ENCODE results near the gene NUP153.
"Not testable (repeated sequence)": the region's sequence is repeated elsewhere in the genome, so short reads cannot be mapped to it uniquely, and the experiment has no call there.

NUP153 gene

DNA sequence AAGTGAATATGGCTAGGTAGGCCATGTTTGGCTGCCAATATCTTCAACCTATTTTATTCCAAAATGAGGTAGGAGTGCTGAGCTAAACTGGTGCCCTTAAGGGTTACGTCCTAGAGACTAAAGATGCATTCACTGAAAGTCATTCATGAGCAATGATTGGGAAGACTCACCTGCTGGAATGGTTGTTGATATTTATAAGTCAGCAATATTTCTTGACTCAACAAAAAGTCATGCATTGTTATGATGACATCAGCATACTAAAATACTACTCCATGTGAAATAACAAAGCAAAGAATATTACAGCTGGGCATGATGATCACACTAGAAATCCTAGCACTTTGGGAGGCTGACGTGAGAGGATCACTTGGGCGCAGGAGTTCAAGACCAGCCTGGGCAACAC lies 17.6 kb upstream of the NUP153 start:
- Mint-ChIP-seq H3K36me3 (ENCODE audit: low read depth) (no peaks in the 10 kb centered on the region), H3K9me3 (no peaks in the 10 kb centered on the region), H3K4me3 (no peak overlapping the region), H3K27ac (no peak overlapping the region), H3K27me3 (ENCODE audit: low read depth) (peaks cover 13% of the 10 kb centered on the region), H3K4me1 (ENCODE audit: low read depth) (no peaks in the 10 kb centered on the region)

DNA sequence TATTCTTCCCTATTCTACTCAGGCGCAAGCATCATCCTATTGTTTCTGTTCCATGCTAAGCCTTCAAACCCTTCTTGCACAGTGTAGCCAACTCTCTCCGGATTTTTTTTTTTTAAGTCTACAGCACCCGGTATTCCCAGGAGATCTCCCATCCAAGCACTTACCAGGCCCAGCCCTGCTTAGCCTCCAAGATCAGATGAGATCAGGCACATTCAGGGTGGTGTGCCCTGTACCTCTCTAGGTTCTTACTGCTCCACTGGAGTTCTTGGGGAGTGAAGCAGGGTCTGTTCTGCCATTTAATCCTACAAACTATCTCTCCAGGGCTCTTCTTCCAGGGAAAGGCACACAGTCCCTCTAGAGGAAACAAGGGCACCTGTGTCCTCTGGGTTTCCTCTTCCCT lies 14.9 kb upstream of the NUP153 start:
- no peak overlapping the region for H3K4me3 Mint-ChIP-seq
- no peak overlapping the region for H3K27ac Mint-ChIP-seq
- no peaks in the 10 kb centered on the region for H3K9me3 Mint-ChIP-seq
- no peaks in the 10 kb centered on the region for H3K4me1 Mint-ChIP-seq (ENCODE audit: low read depth)
- H3K27me3 Mint-ChIP-seq (ENCODE audit: low read depth): peaks cover 16% of the 10 kb centered on the region
- H3K36me3 Mint-ChIP-seq (ENCODE audit: low read depth): no peaks in the 10 kb centered on the region

DNA sequence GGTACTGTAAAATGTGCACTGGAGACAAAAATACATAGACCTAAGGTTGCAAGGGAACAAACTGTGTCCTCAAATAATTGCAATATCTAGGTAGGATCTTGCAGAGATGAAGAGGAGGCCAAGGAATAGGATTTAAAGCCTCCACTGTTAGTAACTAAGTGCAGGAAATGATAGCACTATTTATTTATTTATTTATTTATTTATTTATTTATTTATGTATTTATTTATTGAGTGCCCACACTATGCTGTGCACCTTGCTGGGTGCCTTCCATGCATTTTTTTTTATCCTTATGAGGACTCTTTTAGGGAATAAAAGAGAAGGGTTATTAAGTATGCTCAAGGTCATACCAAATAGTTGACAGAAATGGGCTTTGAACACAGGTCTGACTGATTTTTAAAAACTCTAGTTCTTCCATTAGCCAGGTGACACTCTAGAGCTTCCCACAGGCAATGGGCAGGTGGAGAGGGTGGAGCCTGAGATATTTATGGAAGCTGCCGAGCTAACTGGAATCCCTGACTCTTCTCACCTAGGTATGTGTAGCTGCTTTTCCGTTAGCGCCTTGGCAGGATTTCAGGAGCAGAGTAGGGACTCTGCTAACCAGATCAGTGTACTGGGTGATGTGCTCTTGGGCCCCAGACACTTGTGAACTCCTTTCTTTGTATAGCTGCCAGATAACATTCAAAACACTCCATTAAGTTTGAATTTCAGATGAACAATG lies 12.8 kb upstream of the NUP153 start:
- peaks cover 3% of the 10 kb centered on the region for H3K36me3 Mint-ChIP-seq (ENCODE audit: low read depth)
- peaks cover 9% of the 10 kb centered on the region for H3K4me1 Mint-ChIP-seq (ENCODE audit: low read depth)
- no peak overlapping the region for H3K27ac Mint-ChIP-seq
- H3K27me3 Mint-ChIP-seq (ENCODE audit: low read depth): peaks cover 16% of the 10 kb centered on the region
- no peak overlapping the region for H3K4me3 Mint-ChIP-seq
- H3K9me3 Mint-ChIP-seq: no peaks in the 10 kb centered on the region

DNA sequence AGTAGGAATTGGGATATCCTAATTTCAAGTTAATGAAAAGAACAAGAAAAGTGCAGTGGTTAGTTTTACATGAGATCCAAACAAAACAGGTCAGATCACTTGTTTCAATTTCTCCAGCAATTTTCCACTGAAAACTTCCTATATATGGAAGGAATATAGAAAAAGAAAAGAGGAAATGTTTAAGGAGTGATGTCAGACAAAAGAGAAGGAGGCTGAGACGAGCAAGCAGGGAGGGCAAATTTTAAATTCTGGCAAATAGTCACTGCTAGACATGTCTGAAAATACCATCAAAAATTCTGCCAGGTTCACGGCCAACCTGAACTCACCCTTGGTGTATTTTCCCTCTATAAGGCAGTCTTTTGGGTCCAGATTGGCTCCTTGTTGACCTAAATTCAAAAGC lies 9.5 kb upstream of the NUP153 start:
- H3K4me1 Mint-ChIP-seq (ENCODE audit: low read depth): peaks cover 19% of the 10 kb centered on the region
- H3K9me3 Mint-ChIP-seq: no peaks in the 10 kb centered on the region
- H3K4me3 Mint-ChIP-seq: no peak overlapping the region
- H3K27ac Mint-ChIP-seq: no peak overlapping the region
- H3K36me3 Mint-ChIP-seq (ENCODE audit: low read depth): peaks cover 3% of the 10 kb centered on the region
- H3K27me3 Mint-ChIP-seq (ENCODE audit: low read depth): peaks cover 7% of the 10 kb centered on the region

DNA sequence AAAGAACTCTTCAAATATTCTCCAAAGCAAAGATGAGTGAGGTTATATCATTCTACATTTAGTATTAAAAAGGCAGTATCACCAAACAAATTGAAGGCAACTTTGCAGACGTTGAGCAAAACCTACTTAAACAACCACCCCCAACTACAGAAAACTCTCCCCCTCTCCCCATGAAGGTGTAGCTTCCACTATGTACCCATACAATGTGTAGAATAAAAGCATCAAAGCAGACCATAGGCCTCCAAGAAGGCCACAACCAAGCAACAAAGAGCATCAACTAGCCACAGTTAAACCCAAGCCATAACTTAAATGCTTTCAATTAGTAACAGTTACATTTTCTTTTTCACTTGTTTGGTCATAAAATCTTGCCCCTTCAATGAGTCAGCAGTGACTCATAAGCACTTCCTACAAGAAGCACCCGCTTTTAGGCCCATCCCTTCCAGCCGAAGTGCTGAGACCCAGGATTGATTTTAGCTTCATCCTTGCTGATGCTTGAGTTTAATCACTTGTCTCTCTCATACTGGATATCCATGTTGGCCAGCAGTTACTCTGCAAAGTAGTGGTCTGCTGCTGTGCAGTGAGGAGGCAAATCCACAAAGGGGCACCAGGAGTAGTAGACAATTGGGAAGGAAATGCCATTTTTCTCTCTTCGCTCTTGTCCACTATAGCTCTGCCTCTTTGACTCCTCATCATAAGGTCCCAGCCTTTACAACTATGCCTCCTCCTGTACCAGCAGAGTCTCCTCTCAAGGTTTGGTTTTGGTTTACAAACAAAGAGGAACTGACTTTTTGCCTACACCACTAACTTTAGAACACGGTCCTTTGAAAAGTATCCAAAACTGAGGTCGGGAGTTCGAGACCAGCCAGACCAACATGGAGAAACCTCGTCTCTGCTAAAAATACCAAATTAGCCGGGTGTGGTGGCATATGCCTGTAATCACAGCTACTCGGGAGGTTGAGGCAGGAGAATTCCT lies 8.4 kb upstream of the NUP153 start:
- Mint-ChIP-seq H3K4me1 (ENCODE audit: low read depth) (peaks cover 19% of the 10 kb centered on the region), H3K36me3 (ENCODE audit: low read depth) (peaks cover 3% of the 10 kb centered on the region), H3K9me3 (no peaks in the 10 kb centered on the region), H3K4me3 (peak overlapping the region; percentile 75), H3K27me3 (ENCODE audit: low read depth) (peaks cover 7% of the 10 kb centered on the region), H3K27ac (peak overlapping the region; percentile 87)

DNA sequence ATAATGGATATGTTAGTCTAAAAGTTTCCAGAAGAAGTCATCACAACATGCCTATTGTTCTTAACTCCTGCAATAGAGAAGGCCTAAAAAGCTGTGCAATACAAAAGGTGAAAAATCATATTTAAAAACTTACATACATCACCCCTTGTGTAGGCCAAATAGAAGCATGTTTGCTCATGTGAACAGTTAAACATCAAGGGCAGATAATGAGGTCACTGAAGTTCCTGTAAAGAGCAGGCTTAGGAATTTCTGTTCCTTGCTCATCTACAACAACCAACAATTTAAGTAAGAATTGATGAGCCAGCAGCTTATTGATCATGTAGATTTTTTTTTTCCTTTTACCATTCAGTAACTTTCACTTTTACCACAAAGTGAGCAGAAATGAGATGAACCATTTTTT lies 7.5 kb upstream of the NUP153 start:
- H3K27ac Mint-ChIP-seq: no peak overlapping the region

DNA sequence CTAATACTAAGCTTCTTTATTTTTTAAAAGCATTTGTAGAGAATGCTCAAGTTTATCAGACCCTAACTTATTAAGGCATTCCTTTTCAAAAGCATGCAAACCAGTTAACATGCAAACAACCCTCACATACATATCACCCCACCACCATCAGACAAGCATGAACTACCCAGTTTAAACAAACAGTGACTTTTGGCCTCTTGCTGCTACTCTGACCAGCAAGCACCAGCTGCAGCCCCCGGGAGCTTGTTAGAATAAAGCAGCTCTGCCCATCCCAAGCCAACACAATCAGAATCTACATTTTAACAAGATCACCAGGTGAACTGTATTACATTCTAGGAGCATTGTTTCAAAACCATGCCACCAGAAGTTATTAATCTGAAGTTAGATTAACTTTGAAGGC lies 5.9 kb upstream of the NUP153 start:
- no peaks in the 10 kb centered on the region for H3K27me3 Mint-ChIP-seq (ENCODE audit: low read depth)
- H3K36me3 Mint-ChIP-seq (ENCODE audit: low read depth): peaks cover 7% of the 10 kb centered on the region
- no peak overlapping the region for H3K4me3 Mint-ChIP-seq
- no peak overlapping the region for H3K27ac Mint-ChIP-seq
- no peaks in the 10 kb centered on the region for H3K9me3 Mint-ChIP-seq
- peaks cover 20% of the 10 kb centered on the region for H3K4me1 Mint-ChIP-seq (ENCODE audit: low read depth)

More for the DNA sequence above, 7.5 kb upstream of the NUP153 start:
- Mint-ChIP-seq H3K9me3 (no peaks in the 10 kb centered on the region), H3K4me3 (no peak overlapping the region), H3K27me3 (ENCODE audit: low read depth) (peaks cover 2% of the 10 kb centered on the region), H3K4me1 (ENCODE audit: low read depth) (peaks cover 19% of the 10 kb centered on the region), H3K36me3 (ENCODE audit: low read depth) (peaks cover 4% of the 10 kb centered on the region)

DNA sequence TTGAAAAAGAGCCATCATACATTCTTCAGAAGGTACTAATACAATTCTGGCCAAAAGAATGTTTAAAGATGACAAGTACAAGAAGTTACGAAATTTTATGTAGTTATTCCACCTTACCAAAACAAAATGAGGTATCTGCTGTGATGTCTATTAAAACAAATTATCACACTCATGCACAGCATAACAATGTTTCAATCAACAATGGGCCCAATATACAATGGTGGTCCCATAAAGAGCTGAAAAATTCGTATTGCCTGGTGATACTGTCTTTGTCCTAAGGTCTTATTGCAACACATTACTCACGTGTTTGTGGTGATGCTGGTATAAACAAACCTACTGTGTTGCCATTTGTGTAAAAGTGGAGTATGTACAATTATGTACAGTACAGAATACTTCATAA lies 3.6 kb upstream of the NUP153 start:
- Mint-ChIP-seq H3K27me3 (ENCODE audit: low read depth) (no peaks in the 10 kb centered on the region), H3K27ac (no peak overlapping the region), H3K36me3 (ENCODE audit: low read depth) (peaks cover 11% of the 10 kb centered on the region), H3K9me3 (no peaks in the 10 kb centered on the region), H3K4me1 (ENCODE audit: low read depth) (peaks cover 28% of the 10 kb centered on the region), H3K4me3 (no peak overlapping the region)

DNA sequence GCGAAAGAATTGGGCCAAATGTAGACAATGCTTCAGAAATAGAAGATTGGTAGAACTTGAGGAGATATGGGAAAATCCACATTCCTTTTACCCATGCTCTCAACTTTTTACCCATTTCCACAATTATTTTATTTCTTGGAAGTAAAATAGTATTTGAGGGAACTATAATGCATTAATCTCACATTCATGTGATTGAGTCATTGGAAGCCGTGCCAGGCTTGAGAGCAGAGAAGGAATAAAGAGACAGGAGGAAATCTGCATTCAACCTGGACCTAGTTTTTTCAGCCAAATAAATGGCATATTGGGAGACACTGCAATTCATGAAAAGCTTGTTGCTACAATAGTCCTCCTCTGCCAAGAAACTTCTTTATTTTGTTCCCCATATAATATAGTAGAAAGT lies 2.8 kb upstream of the NUP153 start:
- peaks cover 22% of the 10 kb centered on the region for H3K4me1 Mint-ChIP-seq (ENCODE audit: low read depth)
- no peak overlapping the region for H3K27ac Mint-ChIP-seq
- no peak overlapping the region for H3K4me3 Mint-ChIP-seq
- H3K9me3 Mint-ChIP-seq: no peaks in the 10 kb centered on the region
- H3K36me3 Mint-ChIP-seq (ENCODE audit: low read depth): peaks cover 8% of the 10 kb centered on the region
- no peaks in the 10 kb centered on the region for H3K27me3 Mint-ChIP-seq (ENCODE audit: low read depth)

DNA sequence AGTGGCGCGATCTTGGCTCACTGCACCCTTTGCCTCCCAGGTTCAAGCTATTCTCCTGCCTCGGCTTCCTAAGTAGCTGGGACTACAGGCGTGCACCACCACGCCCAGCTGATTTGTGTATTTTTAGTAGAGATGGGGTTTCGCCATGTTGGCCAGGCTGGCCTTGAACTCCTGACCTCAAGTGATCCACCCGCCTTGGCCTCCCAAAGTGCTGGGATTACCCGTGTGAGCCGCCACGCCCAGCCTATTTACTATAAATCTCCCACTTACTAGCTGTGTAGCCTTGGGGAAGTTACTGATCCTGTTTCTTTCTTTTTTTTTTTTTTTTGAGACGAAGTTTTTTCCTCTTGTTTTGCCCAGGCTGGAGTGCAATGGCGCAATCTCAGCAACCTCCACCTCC lies 1.3 kb upstream of the NUP153 start:
- Mint-ChIP-seq H3K36me3 (ENCODE audit: low read depth) (peaks cover 12% of the 10 kb centered on the region), H3K4me1 (ENCODE audit: low read depth) (peaks cover 23% of the 10 kb centered on the region)
- not testable (repeated sequence) for H3K9me3 Mint-ChIP-seq; H3K27ac Mint-ChIP-seq; H3K27me3 Mint-ChIP-seq (ENCODE audit: low read depth); H3K4me3 Mint-ChIP-seq

DNA sequence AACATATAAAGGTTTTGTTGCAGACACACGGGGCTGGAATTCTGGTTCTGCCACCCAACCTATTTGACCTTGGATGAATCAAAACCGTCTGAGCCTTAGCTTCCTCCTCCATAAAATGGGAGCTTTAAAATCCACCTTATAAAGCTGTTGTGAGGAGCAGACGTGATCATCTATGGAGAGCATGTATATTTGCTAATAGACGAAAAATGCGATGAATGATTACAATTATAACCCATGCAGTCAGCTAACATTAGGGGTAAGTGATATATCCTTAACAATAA lies 586 bp upstream of the NUP153 start:
- peaks cover 22% of the 10 kb centered on the region for H3K4me1 Mint-ChIP-seq (ENCODE audit: low read depth)
- peaks cover 12% of the 10 kb centered on the region for H3K36me3 Mint-ChIP-seq (ENCODE audit: low read depth)
- no peaks in the 10 kb centered on the region for H3K9me3 Mint-ChIP-seq
- no peaks in the 10 kb centered on the region for H3K27me3 Mint-ChIP-seq (ENCODE audit: low read depth)
- H3K4me3 Mint-ChIP-seq: peak overlapping the region; percentile 91
- H3K27ac Mint-ChIP-seq: peak overlapping the region; percentile 97

DNA sequence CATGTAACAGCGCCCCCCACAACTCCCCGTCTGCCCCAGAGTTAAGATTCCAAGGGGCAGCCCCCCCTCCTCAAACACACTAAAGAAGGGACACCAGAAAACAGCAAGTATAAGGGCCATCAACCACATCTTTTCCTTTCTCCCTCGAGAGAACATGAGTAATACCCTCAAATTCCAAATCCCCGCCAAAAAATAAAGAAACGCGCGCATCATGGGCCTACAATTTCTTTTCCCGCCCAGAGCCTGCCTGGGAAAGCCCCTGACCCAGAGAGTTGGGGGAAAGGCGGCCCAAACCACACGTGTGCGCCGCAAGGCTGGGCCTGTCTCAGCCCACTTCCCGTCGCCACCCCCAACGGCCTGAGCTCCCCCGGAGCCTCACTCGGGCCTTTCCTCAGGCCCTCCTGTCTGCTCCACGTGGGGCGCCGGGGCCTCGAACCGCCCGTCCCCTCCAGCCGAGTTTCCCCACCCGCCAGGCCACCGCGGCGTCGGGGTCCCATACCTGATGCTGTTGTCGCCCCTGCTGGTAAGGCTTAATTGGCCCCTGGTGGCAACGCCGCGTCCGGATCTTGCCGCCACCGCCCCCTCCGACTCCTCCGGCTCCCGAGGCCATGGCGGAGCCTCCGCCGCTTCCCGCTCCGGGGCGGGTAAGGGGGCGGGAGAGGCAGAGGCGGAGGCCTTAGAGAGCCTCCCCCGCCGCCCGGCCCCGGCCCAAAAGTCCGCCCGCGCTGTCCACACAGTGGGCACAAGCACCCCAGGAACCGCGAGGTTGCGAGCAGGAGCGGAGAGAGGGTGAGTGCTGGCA lies 746 bp downstream of the NUP153 start:
- H3K36me3 Mint-ChIP-seq (ENCODE audit: low read depth): peaks cover 14% of the 10 kb centered on the region
- H3K27me3 Mint-ChIP-seq (ENCODE audit: low read depth): no peaks in the 10 kb centered on the region
- H3K4me3 Mint-ChIP-seq: peak overlapping the region; percentile 91
- peak overlapping the region; percentile 97 for H3K27ac Mint-ChIP-seq
- H3K4me1 Mint-ChIP-seq (ENCODE audit: low read depth): peaks cover 31% of the 10 kb centered on the region
- H3K9me3 Mint-ChIP-seq: no peaks in the 10 kb centered on the region

DNA sequence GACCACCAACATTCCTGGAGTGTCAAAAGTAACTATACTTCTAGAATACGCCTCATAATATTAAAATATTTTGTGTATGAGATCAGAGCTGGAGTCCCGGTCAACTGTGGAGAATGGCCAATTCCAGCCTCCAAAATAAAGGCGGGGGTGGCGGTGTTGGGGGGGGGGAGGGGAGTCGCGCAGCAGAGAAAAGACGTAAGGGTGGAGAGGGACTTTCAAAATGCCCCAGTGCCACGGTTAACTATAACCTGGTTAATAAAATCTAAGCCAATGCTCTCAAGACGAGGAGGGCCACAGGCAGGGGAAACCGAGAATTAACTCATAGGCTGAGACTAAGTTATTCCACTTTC lies 1.3 kb downstream of the NUP153 start:
- H3K27ac Mint-ChIP-seq: peak overlapping the region; percentile 97
- H3K9me3 Mint-ChIP-seq: no peaks in the 10 kb centered on the region
- H3K4me3 Mint-ChIP-seq: peak overlapping the region; percentile 91
- no peaks in the 10 kb centered on the region for H3K27me3 Mint-ChIP-seq (ENCODE audit: low read depth)
- H3K36me3 Mint-ChIP-seq (ENCODE audit: low read depth): peaks cover 14% of the 10 kb centered on the region
- peaks cover 36% of the 10 kb centered on the region for H3K4me1 Mint-ChIP-seq (ENCODE audit: low read depth)

DNA sequence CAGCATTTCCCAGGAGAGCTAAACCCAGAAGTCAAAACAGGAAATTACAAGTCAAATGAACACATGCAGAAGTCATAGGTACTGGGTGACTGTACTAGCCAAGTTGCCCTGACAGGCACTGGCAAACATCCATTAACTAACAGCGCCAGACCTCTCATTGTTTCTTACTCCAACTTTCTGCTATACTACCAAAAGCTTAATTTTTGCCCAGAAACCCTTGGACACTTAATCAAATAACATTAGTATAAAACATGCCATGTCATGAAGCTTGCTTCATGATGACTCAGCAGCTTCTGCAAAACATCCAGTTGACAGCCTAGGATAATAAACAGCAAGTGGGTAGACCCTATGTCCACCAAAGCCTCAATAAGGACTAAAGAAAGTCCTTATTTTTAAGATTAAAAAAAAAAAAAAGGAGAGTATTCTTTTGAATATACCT lies 3.5 kb downstream of the NUP153 start:
- Mint-ChIP-seq H3K36me3 (ENCODE audit: low read depth) (peaks cover 10% of the 10 kb centered on the region), H3K4me3 (peak overlapping the region; percentile 82), H3K4me1 (ENCODE audit: low read depth) (peaks cover 40% of the 10 kb centered on the region)

More for the DNA sequence above, 3.5 kb downstream of the NUP153 start:
- H3K27ac Mint-ChIP-seq: peak overlapping the region; percentile 85
- no peaks in the 10 kb centered on the region for H3K9me3 Mint-ChIP-seq
- H3K27me3 Mint-ChIP-seq (ENCODE audit: low read depth): no peaks in the 10 kb centered on the region

Data from T-helper 1 cell treated with Interleukin-12 subunit alpha and Interleukin-12 subunit beta and Interleukin-4 antibody, amounts not matched to agents 30 μg/mL and 1 μg/mL, for 36 hours (primary cell).